Stomach (tissue), 9 donors: Measurements from ENCODE around the gene USP9X. TPM values are rescaled to one million over a fixed set of nuclear protein-coding genes. Genes with fewer than 3 reads are reported as not detected.

Experiments
- DNase-seq, 2 donors: peaks; one replicate each; pipeline versions ENCODE4 v3.0.0 to v3.0.0-alpha.2; 2013 to 2019
- H3K27ac ChIP-seq, 5 donors: fragments of 200-600 bp in 4 of 5; sonication (generic) in 4 of 5; one replicate each; pipeline ENCODE4 v1.5.1; 2013 to 2019; ENCODE audit warnings: mild to moderate bottlenecking in 1 of 5, moderate library complexity in 1 of 5
- H3K27me3 ChIP-seq, 3 donors: fragments of 200-600 bp; sonication (generic); one replicate each; pipeline ENCODE4 v1.5.1; 2017 to 2019; ENCODE audit warnings: mixed run types in 1 of 3
- H3K36me3 ChIP-seq, 4 donors: fragments of 200-600 bp; sonication (generic); 1 replicate in 3 of 4; 2 replicates in 1 of 4; pipeline ENCODE4 v1.5.1; 2016 to 2019
- H3K4me1 ChIP-seq, 4 donors: fragments of 200-600 bp; sonication (generic); one replicate each; pipeline ENCODE4 v1.5.1; 2016 to 2019
- H3K4me3 ChIP-seq, 4 donors: fragments of 200-600 bp; sonication (generic) in 3 of 4; one replicate each; pipeline ENCODE4 v1.5.1; 2016 to 2019; ENCODE audit warnings: mild to moderate bottlenecking in 1 of 4
- H3K9me3 ChIP-seq, 4 donors: fragments of 200-600 bp; sonication (generic); one replicate each; pipeline ENCODE4 v1.5.1; 2016 to 2019
- EP300 ChIP-seq: sonication (generic); formaldehyde crosslinking; IDR thresholded peaks from one replicate; pipeline ENCODE4 v1.6.1; 2017; ENCODE audit warnings: antibody characterized with exemption
- POLR2A ChIP-seq, 4 donors: fragments of 450-650 bp; IDR thresholded peaks; one replicate each; pipeline ENCODE4 v1.6.1; 2016; ENCODE audit warnings: antibody characterized with exemption in 4 of 4, control low read depth in 2 of 4, mild to moderate bottlenecking in 1 of 4, moderate library complexity in 1 of 4
- POLR2AphosphoS5 ChIP-seq, 3 donors: sonication (generic); formaldehyde crosslinking; IDR thresholded peaks; one replicate each; pipeline ENCODE4 v1.6.1; 2016; ENCODE audit warnings: antibody characterized with exemption in 3 of 3
- WGBS, 5 donors: extraction: QIAGEN DNeasy Blood & Tissue Kit in 3 of 5; methylation state at CpG; one replicate each; pipeline versions ENCODE4 v1.1.5 to v1.1.7; 2013 to 2018; 5-methylcytosine and 5-hydroxymethylcytosine counted together
- intact Hi-C: fragments of 100-400 bp; cut with DNase I; formaldehyde crosslinking; loops from one replicate; pipeline ENCODE4 v1.15.1; 2023; ENCODE audit warnings: low total_unique reads
- polyA plus RNA-seq, 3 donors: library from polyadenylated mRNA; stranded (reverse); fragments of 200-250 nt; gene quantifications; one replicate each; pipeline ENCODE4 v1.2.3, GENCODE V29; 2013
- total RNA-seq, 5 donors: library from RNA; depleted of rRNA; stranded (reverse); fragments of >200 nt; gene quantifications; one replicate each; pipeline versions ENCODE4 v1.1.0 to v1.2.3, GENCODE V29; 2014 to 2016
- TF ChIP-seq, protein P1 (sequence below), 7 experiments: fragments of 450-650 bp in 4 of 7; fragments of 200-600 bp in 3 of 7; sonication (generic) in 3 of 7; IDR thresholded peaks; one replicate each; pipeline ENCODE4 v1.5.1; 2016 to 2019; ENCODE audit warnings: antibody characterized with exemption in 7 of 7, control low read depth in 2 of 7, mild to moderate bottlenecking in 1 of 7
- donor health status: healthy with polysubstance abuse.
- donor health status: Bipolar disorder and iron deficiency.
- donor health status: healthy.

The USP9X gene
- total and polyA plus RNA-seq, 8 donors: 6.5 to 252 (median 52.6) TPM

DNA sequence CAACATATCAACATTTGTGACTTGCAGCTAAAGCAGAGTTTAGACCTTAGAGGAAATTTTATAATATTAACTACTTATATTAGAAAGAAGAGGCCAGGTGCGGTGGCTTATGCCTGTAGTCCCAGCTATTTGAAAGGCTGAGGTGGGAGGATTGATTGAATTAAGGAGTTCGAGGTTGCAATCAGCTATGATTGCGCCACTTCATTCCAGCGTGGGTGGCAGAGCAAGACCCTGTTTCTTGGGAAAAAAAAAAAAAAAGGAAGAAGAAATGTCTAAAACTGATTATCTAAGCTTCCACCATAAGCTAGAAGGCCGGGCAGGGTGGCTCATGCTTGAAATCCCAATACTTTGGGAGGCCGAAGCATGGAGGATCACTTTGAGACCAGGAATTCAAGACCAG, 42.0 kb upstream of the USP9X start:
- Histone ChIP-seq H3K9me3 (no peaks in the 10 kb centered on the region), H3K4me3 (no peak overlapping the region), H3K27me3 (peaks cover 0 to 16% (median 0%) of the 10 kb centered on the region in 3 donors), H3K4me1 (no peaks in the 10 kb centered on the region), H3K36me3 (no peaks in the 10 kb centered on the region), H3K27ac (no peak overlapping the region)
- intact Hi-C loops: no loop called here
- no peak for DNase-seq
- TF ChIP-seq, protein P1, sequence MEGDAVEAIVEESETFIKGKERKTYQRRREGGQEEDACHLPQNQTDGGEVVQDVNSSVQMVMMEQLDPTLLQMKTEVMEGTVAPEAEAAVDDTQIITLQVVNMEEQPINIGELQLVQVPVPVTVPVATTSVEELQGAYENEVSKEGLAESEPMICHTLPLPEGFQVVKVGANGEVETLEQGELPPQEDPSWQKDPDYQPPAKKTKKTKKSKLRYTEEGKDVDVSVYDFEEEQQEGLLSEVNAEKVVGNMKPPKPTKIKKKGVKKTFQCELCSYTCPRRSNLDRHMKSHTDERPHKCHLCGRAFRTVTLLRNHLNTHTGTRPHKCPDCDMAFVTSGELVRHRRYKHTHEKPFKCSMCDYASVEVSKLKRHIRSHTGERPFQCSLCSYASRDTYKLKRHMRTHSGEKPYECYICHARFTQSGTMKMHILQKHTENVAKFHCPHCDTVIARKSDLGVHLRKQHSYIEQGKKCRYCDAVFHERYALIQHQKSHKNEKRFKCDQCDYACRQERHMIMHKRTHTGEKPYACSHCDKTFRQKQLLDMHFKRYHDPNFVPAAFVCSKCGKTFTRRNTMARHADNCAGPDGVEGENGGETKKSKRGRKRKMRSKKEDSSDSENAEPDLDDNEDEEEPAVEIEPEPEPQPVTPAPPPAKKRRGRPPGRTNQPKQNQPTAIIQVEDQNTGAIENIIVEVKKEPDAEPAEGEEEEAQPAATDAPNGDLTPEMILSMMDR (IDR thresholded peaks at IDR 0.05): no peak
- no peak for TF ChIP-seq EP300
- no peak for TF ChIP-seq POLR2AphosphoS5 (IDR thresholded peaks at IDR 0.05)
- TF ChIP-seq POLR2A (IDR thresholded peaks at IDR 0.05): no peak
- 83 to 92% (median 88%) methylated on average over 6 of the region's 6 CpGs for WGBS, 5 donors

DNA sequence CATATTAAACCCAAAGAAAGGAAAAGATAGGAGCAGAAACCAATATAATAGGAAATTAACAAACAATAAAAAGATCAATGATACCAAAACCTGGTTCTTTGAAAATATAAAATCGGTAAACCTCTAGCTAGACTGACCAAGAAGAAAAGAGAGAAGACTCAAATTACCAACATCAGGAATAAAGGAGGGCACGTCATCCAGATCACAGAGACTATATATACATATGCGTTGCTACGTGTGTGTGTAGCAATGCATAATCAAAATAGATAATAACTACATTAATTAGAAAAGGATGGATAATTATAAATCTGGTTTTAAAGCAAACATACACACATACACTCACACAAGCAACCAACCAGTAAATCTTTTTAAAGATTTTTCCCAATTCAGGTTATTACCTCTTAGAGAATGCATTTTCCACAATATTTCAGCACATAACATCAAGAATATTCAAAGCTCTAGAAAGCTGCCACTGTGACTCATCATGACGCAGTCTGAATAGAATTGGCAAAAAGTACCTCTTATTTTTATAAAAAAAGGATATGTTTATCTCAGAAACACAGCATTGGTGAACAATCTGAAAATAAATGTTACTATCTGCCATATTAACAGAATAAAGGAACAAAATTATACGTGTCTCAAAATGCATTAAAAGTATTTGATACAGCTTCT, 41.4 kb upstream of the USP9X start:
- Histone ChIP-seq H3K27ac (no peak overlapping the region), H3K36me3 (no peaks in the 10 kb centered on the region), H3K4me3 (no peak overlapping the region), H3K9me3 (no peaks in the 10 kb centered on the region), H3K27me3 (peaks cover 0 to 16% (median 0%) of the 10 kb centered on the region in 3 donors), H3K4me1 (no peaks in the 10 kb centered on the region)
- DNase-seq: no peak
- TF ChIP-seq, protein P1 (IDR thresholded peaks at IDR 0.05): no peak
- no peak for TF ChIP-seq POLR2A (IDR thresholded peaks at IDR 0.05)
- TF ChIP-seq EP300: no peak
- TF ChIP-seq POLR2AphosphoS5 (IDR thresholded peaks at IDR 0.05): no peak
- 74 to 85% (median 83%) methylated on average over 6 of the region's 6 CpGs for WGBS, 5 donors
- intact Hi-C loops: no loop called here

DNA sequence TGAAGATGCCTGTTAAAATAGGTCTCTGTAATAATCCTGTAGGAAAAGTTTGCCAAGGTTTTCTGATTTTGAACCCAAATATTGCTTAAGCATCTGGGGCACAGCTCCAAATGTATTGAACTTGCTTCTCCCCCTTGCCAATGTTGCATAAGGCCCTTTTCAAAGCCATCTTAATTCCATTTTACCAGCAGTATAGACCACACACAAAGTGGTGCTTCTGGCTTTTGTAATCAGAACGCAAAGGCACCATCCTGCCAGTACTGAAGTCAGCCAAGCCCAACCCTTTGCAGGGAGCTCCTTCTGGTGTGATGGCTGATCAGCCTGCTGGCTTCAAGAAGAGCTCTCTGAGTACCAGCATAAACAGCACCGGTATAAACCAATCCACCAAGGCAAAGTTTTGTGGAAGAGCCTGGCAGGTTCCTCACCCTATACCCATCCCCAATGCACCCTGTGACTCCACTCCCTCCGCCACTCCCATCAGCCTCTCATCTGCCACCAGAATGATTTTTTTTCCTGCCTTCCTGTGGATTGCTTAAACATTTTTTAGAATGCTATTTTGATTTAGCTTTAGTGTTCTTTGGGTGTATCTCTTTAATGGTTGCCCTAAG, 39.2 kb upstream of the USP9X start:
- peaks cover 0 to 16% (median 0%) of the 10 kb centered on the region in 3 donors for H3K27me3 ChIP-seq
- no peaks in the 10 kb centered on the region for H3K9me3 ChIP-seq
- WGBS, 5 donors: 40 to 61% (median 49%) methylated on average over 2 to 3 of the region's 3 CpGs
- no peaks in the 10 kb centered on the region for H3K4me1 ChIP-seq
- DNase-seq: peak in 1 of 2 donors; percentile 53
- no peak overlapping the region for H3K4me3 ChIP-seq
- no peaks in the 10 kb centered on the region for H3K36me3 ChIP-seq
- TF ChIP-seq EP300 (no peak), POLR2AphosphoS5 (IDR thresholded peaks at IDR 0.05) (no peak), POLR2A (IDR thresholded peaks at IDR 0.05) (no peak)
- TF ChIP-seq, protein P1 (IDR thresholded peaks at IDR 0.05): no peak
- intact Hi-C loops: no loop called here
- H3K27ac ChIP-seq: peak overlapping the region in 2 of 5 donors; percentile 9 to 51

DNA sequence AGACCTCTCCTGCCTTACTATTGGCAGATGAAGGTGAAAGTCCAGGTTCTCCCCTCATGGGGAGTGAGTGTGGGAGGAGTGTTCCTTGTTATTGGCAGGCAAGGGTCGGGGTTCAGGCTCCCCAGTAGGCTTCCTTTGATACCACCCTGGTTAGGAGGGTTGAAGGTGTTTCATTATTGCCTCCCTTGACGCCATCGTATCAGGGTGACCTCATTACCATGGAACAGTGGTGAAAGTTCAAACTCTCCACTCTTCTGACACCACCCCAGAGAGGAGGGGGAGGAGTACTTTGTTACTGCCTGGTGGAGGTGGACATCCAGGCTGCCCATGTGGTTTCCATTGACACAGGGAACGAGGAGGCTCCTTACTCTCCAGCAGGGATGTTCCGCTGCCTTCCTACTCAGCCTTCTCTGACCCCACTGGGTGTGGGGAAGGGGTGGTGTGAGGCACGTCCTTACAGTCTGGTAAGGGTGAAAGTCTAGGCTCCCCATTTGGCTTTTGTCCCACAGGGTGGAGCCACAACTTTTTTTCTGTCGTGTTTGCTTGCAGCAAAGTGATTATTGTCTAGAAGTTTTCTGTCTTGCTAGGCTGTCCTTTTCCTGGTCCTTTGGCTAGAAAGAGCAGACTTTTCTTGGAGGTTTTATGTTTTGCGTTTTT, 37.2 kb upstream of the USP9X start:
- H3K36me3 ChIP-seq: no peaks in the 10 kb centered on the region
- DNase-seq: peak in 1 of 2 donors; percentile 24
- H3K9me3 ChIP-seq: no peaks in the 10 kb centered on the region
- 57 to 65% (median 64%) methylated on average over 5 to 8 of the region's 8 CpGs for WGBS, 5 donors
- H3K27me3 ChIP-seq: peaks cover 0 to 11% (median 0%) of the 10 kb centered on the region in 3 donors
- TF ChIP-seq POLR2A (IDR thresholded peaks at IDR 0.05) (no peak), POLR2AphosphoS5 (IDR thresholded peaks at IDR 0.05) (no peak), EP300 (no peak)
- TF ChIP-seq, protein P1 (IDR thresholded peaks at IDR 0.05): no peak
- intact Hi-C loops: no loop called here
- H3K27ac ChIP-seq: peak overlapping the region in 1 of 5 donors; percentile 1
- H3K4me3 ChIP-seq: no peak overlapping the region
- no peaks in the 10 kb centered on the region for H3K4me1 ChIP-seq
